ENCODE data around the gene MGST3. TPM values are rescaled to one million over a fixed set of nuclear protein-coding genes. Genes with fewer than 3 reads are reported as not detected.

MGST3 gene
- total and polyA plus RNA-seq, 2 donors (not counting 1 experiment from before 2014, with no cell fraction given), result 35.6 to 41.7 TPM

DNA sequence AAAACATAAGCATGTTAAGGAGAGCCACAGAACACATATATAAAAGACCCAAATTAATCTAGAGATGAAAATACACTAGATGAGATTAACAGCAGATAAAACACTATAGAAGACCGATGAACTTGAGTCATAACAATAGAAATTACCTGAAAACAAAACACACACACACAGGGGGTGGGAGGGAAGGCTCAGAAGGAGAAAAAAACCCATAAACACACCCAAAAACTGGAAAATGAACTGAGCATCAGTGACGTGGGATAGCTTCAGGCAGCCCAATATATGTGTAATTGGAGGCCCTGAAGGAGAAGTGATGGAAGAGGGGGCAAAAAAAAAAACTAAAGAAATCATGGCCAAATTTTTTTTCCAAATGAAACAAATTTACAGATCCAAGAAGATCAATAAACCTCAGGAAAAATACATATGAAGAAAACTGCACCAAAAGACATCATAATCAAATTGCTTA is 56.0 kb downstream of the MGST3 start:
- DNase-seq, result no peak
- peaks cover 68% of the 10 kb centered on the region for H3K79me2 ChIP-seq (ENCODE audit: control insufficient read depth, insufficient read depth, low read length)
- peak overlapping the region in 1 of 2 donors; percentile 13 for H3K27ac ChIP-seq (ENCODE audit: low read length in 2 of 2)
- H3K36me3 ChIP-seq (replicated peaks in 1 of 2; ENCODE audit: control extremely low read depth in 1 of 2, control insufficient read depth in 1 of 2, extremely low read depth in 1 of 2, insufficient read depth in 2 of 2, low read length in 1 of 2), result peaks cover 10 to 33% of the 10 kb centered on the region in 2 experiments
- no peaks in the 10 kb centered on the region for H3K27me3 ChIP-seq (replicated peaks in 1 of 4; ENCODE audit: control extremely low read depth in 1 of 4, control insufficient read depth in 3 of 4, insufficient read depth in 4 of 4, low read length in 3 of 4)
- peak overlapping the region in 1 of 5 experiments; percentile 31 for H3K4me3 ChIP-seq (ENCODE audit: control extremely low read depth in 1 of 5, extremely low read depth in 1 of 5, insufficient read depth in 1 of 5, low read depth in 2 of 5, low read length in 4 of 5)
- Mint-ChIP-seq H3K27ac (peak overlapping the region; percentile 51), H3K4me1 (peaks cover 35% of the 10 kb centered on the region), H3K27me3 (no peaks in the 10 kb centered on the region), H3K9me3 (ENCODE audit: insufficient read depth) (no peaks in the 10 kb centered on the region), H3K4me3 (peak overlapping the region; percentile 54)
- no peak for TF ChIP-seq EZH2 (IDR thresholded peaks at IDR 0.05; ENCODE audit: borderline replicate concordance, insufficient read depth, low read depth, low read length, poor library complexity, severe bottlenecking)
- TF ChIP-seq, protein P1, sequence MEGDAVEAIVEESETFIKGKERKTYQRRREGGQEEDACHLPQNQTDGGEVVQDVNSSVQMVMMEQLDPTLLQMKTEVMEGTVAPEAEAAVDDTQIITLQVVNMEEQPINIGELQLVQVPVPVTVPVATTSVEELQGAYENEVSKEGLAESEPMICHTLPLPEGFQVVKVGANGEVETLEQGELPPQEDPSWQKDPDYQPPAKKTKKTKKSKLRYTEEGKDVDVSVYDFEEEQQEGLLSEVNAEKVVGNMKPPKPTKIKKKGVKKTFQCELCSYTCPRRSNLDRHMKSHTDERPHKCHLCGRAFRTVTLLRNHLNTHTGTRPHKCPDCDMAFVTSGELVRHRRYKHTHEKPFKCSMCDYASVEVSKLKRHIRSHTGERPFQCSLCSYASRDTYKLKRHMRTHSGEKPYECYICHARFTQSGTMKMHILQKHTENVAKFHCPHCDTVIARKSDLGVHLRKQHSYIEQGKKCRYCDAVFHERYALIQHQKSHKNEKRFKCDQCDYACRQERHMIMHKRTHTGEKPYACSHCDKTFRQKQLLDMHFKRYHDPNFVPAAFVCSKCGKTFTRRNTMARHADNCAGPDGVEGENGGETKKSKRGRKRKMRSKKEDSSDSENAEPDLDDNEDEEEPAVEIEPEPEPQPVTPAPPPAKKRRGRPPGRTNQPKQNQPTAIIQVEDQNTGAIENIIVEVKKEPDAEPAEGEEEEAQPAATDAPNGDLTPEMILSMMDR (IDR thresholded peaks at IDR 0.05), result no peak
- POLR2A ChIA-PET, result interaction anchor here (1.3 kb wide), 1 partner anchor 56 kb away, joined by 4 read pairs; the partner anchor contains the start of gene MGST3
- intact Hi-C loops (cut with micrococcal nuclease), result no loop called here
- no peak for ATAC-seq (ENCODE audit: low read depth)
- H2AFZ ChIP-seq (ENCODE audit: insufficient read depth, low read depth, low read length, poor library complexity, severe bottlenecking), result no peak overlapping the region
- H3K4me2 ChIP-seq (replicated peaks; ENCODE audit: low read depth, low read length, poor library complexity, severe bottlenecking), result peak overlapping the region; percentile 27
- peaks cover 23 to 26% of the 10 kb centered on the region in 2 donors for H3K4me1 ChIP-seq (ENCODE audit: control insufficient read depth in 2 of 2, insufficient read depth in 2 of 2, low read length in 2 of 2)
- CTCF ChIA-PET, result interaction anchor here (1.1 to 1.8 kb wide), 4 partner anchors 11 to 85 kb away, joined by 3 to 5 read pairs (median 4); partner anchors contain the start of gene ALDH9A1
- peak overlapping the region; percentile 38 for H3K9ac ChIP-seq (ENCODE audit: low read length)
- H4K20me1 ChIP-seq (ENCODE audit: control insufficient read depth, insufficient read depth, low read length, poor library complexity, severe bottlenecking), result peaks cover 14% of the 10 kb centered on the region
- no peaks in the 10 kb centered on the region for H3K9me3 ChIP-seq (ENCODE audit: control extremely low read depth in 1 of 3, control insufficient read depth in 2 of 3, insufficient read depth in 1 of 3, low read length in 2 of 3)
- WGBS (ENCODE audit: insufficient coverage), result no CpG with 5 or more reads among the region's 2 CpGs

DNA sequence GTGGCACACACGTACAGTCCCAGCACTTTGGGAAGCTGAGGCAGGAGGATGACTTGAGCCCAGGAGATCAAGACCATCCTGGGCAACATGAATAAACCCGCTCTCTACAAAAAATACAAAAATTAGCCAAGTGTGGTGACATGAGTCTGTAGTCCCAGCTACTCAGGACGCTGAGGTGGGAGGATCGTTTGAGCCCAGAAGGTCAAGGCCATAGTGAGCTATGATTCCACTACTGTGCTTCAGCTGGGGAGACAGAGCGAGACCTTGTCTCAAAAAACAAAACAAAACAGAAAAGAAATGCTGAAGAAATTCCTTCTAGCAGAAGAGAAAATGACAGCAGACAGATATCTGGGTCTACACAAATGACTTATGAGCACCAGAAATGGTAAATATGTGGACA is 57.0 kb downstream of the MGST3 start:
- DNase-seq (no peak), ATAC-seq (ENCODE audit: low read depth) (no peak)
- H3K4me3 ChIP-seq (ENCODE audit: control extremely low read depth in 1 of 5, extremely low read depth in 1 of 5, insufficient read depth in 1 of 5, low read depth in 2 of 5, low read length in 4 of 5), result no peak overlapping the region
- intact Hi-C loops (cut with micrococcal nuclease), result no loop called here
- no peak overlapping the region for H3K4me2 ChIP-seq (replicated peaks; ENCODE audit: low read depth, low read length, poor library complexity, severe bottlenecking)
- peaks cover 23 to 26% of the 10 kb centered on the region in 2 donors for H3K4me1 ChIP-seq (ENCODE audit: control insufficient read depth in 2 of 2, insufficient read depth in 2 of 2, low read length in 2 of 2)
- no peak for TF ChIP-seq EZH2 (IDR thresholded peaks at IDR 0.05; ENCODE audit: borderline replicate concordance, insufficient read depth, low read depth, low read length, poor library complexity, severe bottlenecking)
- TF ChIP-seq, protein P1 (IDR thresholded peaks at IDR 0.05), result no peak
- H3K9me3 Mint-ChIP-seq (ENCODE audit: insufficient read depth), result no peaks in the 10 kb centered on the region
- H3K9ac ChIP-seq (ENCODE audit: low read length), result no peak overlapping the region
- WGBS (ENCODE audit: insufficient coverage), result 100% methylated on average over 1 of the region's 5 CpGs
- H3K9me3 ChIP-seq (ENCODE audit: control extremely low read depth in 1 of 3, control insufficient read depth in 2 of 3, insufficient read depth in 1 of 3, low read length in 2 of 3), result no peaks in the 10 kb centered on the region
- H3K36me3 ChIP-seq (replicated peaks in 1 of 2; ENCODE audit: control extremely low read depth in 1 of 2, control insufficient read depth in 1 of 2, extremely low read depth in 1 of 2, insufficient read depth in 2 of 2, low read length in 1 of 2), result peaks cover 0 to 23% of the 10 kb centered on the region in 2 experiments
- H3K27ac ChIP-seq (ENCODE audit: low read length in 2 of 2), result no peak overlapping the region
- H3K27me3 ChIP-seq (replicated peaks in 1 of 4; ENCODE audit: control extremely low read depth in 1 of 4, control insufficient read depth in 3 of 4, insufficient read depth in 4 of 4, low read length in 3 of 4), result no peaks in the 10 kb centered on the region
- no peak overlapping the region for H3K4me3 Mint-ChIP-seq
- H3K4me1 Mint-ChIP-seq, result peaks cover 37% of the 10 kb centered on the region
- peak overlapping the region; percentile 17 for H3K27ac Mint-ChIP-seq
- H3K27me3 Mint-ChIP-seq, result no peaks in the 10 kb centered on the region
- peaks cover 14% of the 10 kb centered on the region for H4K20me1 ChIP-seq (ENCODE audit: control insufficient read depth, insufficient read depth, low read length, poor library complexity, severe bottlenecking)
- POLR2A ChIA-PET, result no interaction called here
- peaks cover 68% of the 10 kb centered on the region for H3K79me2 ChIP-seq (ENCODE audit: control insufficient read depth, insufficient read depth, low read length)
- H2AFZ ChIP-seq (ENCODE audit: insufficient read depth, low read depth, low read length, poor library complexity, severe bottlenecking), result no peak overlapping the region
- CTCF ChIA-PET, result no interaction called here

Data from B cell (primary cell).